DOHH2 (cell line): ENCODE results near the gene ADCY6.

ENCODE experiments used
- H3F3A ChIP-seq: fragments of 200-600 bp; sonication (generic), shearing (Covaris generic); 2 replicates; pipeline ENCODE4 v1.6.0; 2016; ENCODE audit warnings: antibody characterized with exemption, mild to moderate bottlenecking; ENCODE audit not compliant: control insufficient read depth, insufficient read depth
- H3K27ac ChIP-seq: fragments of 200-600 bp; sonication (generic); 2 replicates; pipeline ENCODE4 v1.5.1; 2014; ENCODE audit warnings: low read depth, mild to moderate bottlenecking, low read length, moderate library complexity
- H3K27me3 ChIP-seq: fragments of 200-600 bp; sonication (generic); 2 replicates; pipeline ENCODE4 v1.6.1; 2014; ENCODE audit warnings: mild to moderate bottlenecking, low read length, mixed read lengths; ENCODE audit not compliant: control insufficient read depth
- H3K36me3 ChIP-seq: fragments of 200-600 bp; sonication (generic); 2 replicates; pipeline ENCODE4 v1.6.1; 2014; ENCODE audit warnings: mild to moderate bottlenecking, low read length, moderate library complexity, mixed read lengths; ENCODE audit not compliant: control insufficient read depth
- H3K4me1 ChIP-seq: fragments of 200-600 bp; sonication (generic); 2 replicates; pipeline ENCODE4 v1.6.1; 2014; ENCODE audit warnings: mild to moderate bottlenecking, low read length, mixed read lengths; ENCODE audit not compliant: control insufficient read depth
- H3K4me2 ChIP-seq: fragments of 200-600 bp; sonication (generic); 2 replicates; pipeline ENCODE4 v1.6.0; 2014; ENCODE audit warnings: mild to moderate bottlenecking, low read length, moderate library complexity
- H3K4me3 ChIP-seq: fragments of 200-600 bp; sonication (generic); 2 replicates; pipeline ENCODE4 v1.5.1; 2014; ENCODE audit warnings: mild to moderate bottlenecking, low read length, mixed read lengths
- H3K79me2 ChIP-seq: fragments of 200-600 bp; sonication (generic); 2 replicates; pipeline ENCODE4 v1.6.1; 2014; ENCODE audit warnings: mild to moderate bottlenecking, low read length, mixed read lengths; ENCODE audit not compliant: control insufficient read depth
- H3K9me2 ChIP-seq: fragments of 200-600 bp; sonication (generic); replicated peaks from 2 replicates; pipeline ENCODE4 v1.6.1; 2014; ENCODE audit warnings: mild to moderate bottlenecking, low read length, mixed read lengths; ENCODE audit not compliant: control insufficient read depth
- H3K9me3 ChIP-seq: fragments of 200-600 bp; sonication (generic); 2 replicates; pipeline ENCODE4 v1.6.1; 2014; ENCODE audit warnings: antibody characterized with exemption, low read length, mixed read lengths; ENCODE audit not compliant: control insufficient read depth, insufficient read depth
- H4K20me1 ChIP-seq: fragments of 200-600 bp; sonication (generic); 2 replicates; pipeline ENCODE4 v1.6.0; 2014; ENCODE audit warnings: low read depth, mild to moderate bottlenecking, antibody characterized with exemption, low read length, moderate library complexity; ENCODE audit not compliant: control insufficient read depth, insufficient read depth
- CTCF ChIP-seq: fragments of 200-600 bp; sonication (generic); IDR thresholded peaks from one replicate; pipeline ENCODE4 v1.5.1; 2014; ENCODE audit warnings: antibody characterized with exemption, mild to moderate bottlenecking, low read depth, low read length; ENCODE audit not compliant: poor library complexity, severe bottlenecking
- EZH2phosphoT487 ChIP-seq: fragments of 200-600 bp; sonication (generic); IDR thresholded peaks from 2 replicates; pipeline ENCODE4 v1.6.1; 2017; ENCODE audit warnings: borderline replicate concordance, mild to moderate bottlenecking, antibody characterized with exemption, low read length, moderate library complexity, mixed read lengths

Gene ADCY6

DNA sequence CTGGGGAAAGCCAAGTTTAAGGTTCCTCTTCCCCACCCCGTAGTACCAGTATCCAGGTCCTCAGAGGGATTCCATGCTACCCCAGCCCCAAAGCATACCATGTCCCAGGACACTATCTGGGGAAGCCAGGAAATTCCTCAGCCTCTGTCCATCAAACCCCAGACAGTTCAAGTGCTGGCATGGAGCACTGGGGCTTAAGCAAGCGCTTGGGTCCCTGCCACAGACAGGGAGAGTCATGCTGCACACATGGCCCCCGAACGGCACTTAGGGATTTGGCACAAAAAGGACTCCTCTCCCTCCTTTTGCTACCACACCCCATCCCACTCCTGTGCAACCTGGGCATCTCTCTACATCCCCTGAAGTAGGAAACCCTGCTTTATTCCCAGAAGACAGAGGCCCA is 21.8 kb downstream of the ADCY6 start:
- Histone ChIP-seq H3K27me3 (peaks cover 16% of the 10 kb centered on the region), H3K4me1 (no peaks in the 10 kb centered on the region; the same call in 1 of the 2 replicates), H3K36me3 (no peaks in the 10 kb centered on the region), H3K4me2 (no peak overlapping the region), H3F3A (no peaks in the 10 kb centered on the region), H4K20me1 (no peaks in the 10 kb centered on the region), H3K4me3 (no peak overlapping the region), H3K27ac (no peak overlapping the region), H3K9me3 (no peaks in the 10 kb centered on the region), H3K79me2 (no peaks in the 10 kb centered on the region), H3K9me2 (no peaks in the 10 kb centered on the region)
- TF ChIP-seq EZH2phosphoT487 (no peak), CTCF (no peak)

DNA sequence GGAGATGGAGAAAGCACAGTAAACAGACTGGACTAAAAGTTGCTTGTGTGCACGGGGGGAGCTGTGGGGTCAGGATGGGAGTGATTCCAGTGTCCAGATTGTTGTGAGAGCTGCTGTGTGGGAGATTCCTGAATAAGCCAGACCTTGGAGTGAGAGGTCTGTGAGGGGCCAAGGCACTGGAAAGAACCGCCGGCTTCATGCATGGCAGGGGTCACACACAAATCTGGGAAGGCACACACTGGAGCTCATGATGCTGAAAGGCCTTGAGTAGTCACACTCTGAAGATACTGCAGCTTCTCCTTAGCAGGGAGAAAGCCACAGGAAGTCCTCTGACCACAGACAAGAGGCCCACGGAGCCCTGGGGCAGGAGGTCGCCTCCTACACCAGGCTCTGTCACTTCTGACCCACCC is 23.1 kb downstream of the ADCY6 start:
- Histone ChIP-seq H3K27ac (no peak overlapping the region), H3K4me1 (no peaks in the 10 kb centered on the region; the same call in 1 of the 2 replicates), H3K9me2 (no peaks in the 10 kb centered on the region), H3K4me2 (no peak overlapping the region), H3F3A (no peaks in the 10 kb centered on the region), H4K20me1 (no peaks in the 10 kb centered on the region), H3K79me2 (no peaks in the 10 kb centered on the region), H3K9me3 (no peaks in the 10 kb centered on the region), H3K36me3 (no peaks in the 10 kb centered on the region), H3K4me3 (no peak overlapping the region), H3K27me3 (peaks cover 16% of the 10 kb centered on the region)
- TF ChIP-seq CTCF = no peak

- no peak for TF ChIP-seq EZH2phosphoT487
- no peak for TF ChIP-seq CTCF
- H3K79me2 ChIP-seq = no peaks in the 10 kb centered on the region
- H3K4me2 ChIP-seq = no peak overlapping the region
- no peaks in the 10 kb centered on the region for H4K20me1 ChIP-seq
- peaks cover 16% of the 10 kb centered on the region for H3K27me3 ChIP-seq
- H3F3A ChIP-seq = no peaks in the 10 kb centered on the region
- H3K27ac ChIP-seq = no peak overlapping the region
- H3K9me2 ChIP-seq = no peaks in the 10 kb centered on the region
- H3K4me1 ChIP-seq = no peaks in the 10 kb centered on the region; the same call in 1 of the 2 replicates
- H3K4me3 ChIP-seq = no peak overlapping the region
- no peaks in the 10 kb centered on the region for H3K36me3 ChIP-seq
- no peaks in the 10 kb centered on the region for H3K9me3 ChIP-seq
Observed at GRCh38 chr12:48764521-48764920, 24.4 kb downstream of the ADCY6 start.

GRCh38 chr12:48758737-48759136 is 30.2 kb downstream of the ADCY6 start:
- Histone ChIP-seq H3K4me3 (no peak overlapping the region), H3K4me2 (no peak overlapping the region), H3K27ac (no peak overlapping the region), H3K36me3 (no peaks in the 10 kb centered on the region), H3K79me2 (no peaks in the 10 kb centered on the region), H3K27me3 (no peaks in the 10 kb centered on the region), H4K20me1 (no peaks in the 10 kb centered on the region), H3K9me2 (no peaks in the 10 kb centered on the region), H3K4me1 (no peaks in the 10 kb centered on the region), H3F3A (no peaks in the 10 kb centered on the region), H3K9me3 (no peaks in the 10 kb centered on the region)
- no peak for TF ChIP-seq CTCF
- TF ChIP-seq EZH2phosphoT487 = no peak
